Tibial artery (tissue), 4 donors: Measurements from ENCODE around the gene FBN2.

Experiments
- DNase-seq, 2 donors: peaks; one replicate each; pipeline ENCODE4 v3.0.0-alpha.2; 2019
- H3K27ac ChIP-seq, 2 donors: fragments of 200-600 bp; sonication (generic) in 1 of 2; 1 replicate in 1 of 2; 2 replicates in 1 of 2; pipeline ENCODE4 v1.5.1; 2018 to 2019; ENCODE audit warnings: mild to moderate bottlenecking in 1 of 2
- H3K27me3 ChIP-seq, 2 donors: fragments of 200-600 bp; sonication (generic) in 1 of 2; one replicate each; pipeline versions ENCODE4 v1.5.1 to v1.6.0; 2016 to 2019
- H3K36me3 ChIP-seq, 3 donors: fragments of 200-600 bp; sonication (generic) in 2 of 3; one replicate each; pipeline ENCODE4 v1.5.1; 2016 to 2019; ENCODE audit warnings: mild to moderate bottlenecking in 2 of 3
- H3K4me1 ChIP-seq, 4 donors: fragments of 200-600 bp; sonication (generic) in 2 of 4; 1 replicate in 3 of 4; 2 replicates in 1 of 4; pipeline ENCODE4 v1.5.1; 2016 to 2019
- H3K4me3 ChIP-seq, 2 donors: fragments of 200-600 bp; sonication (generic) in 1 of 2; 1 replicate in 1 of 2; 2 replicates in 1 of 2; pipeline ENCODE4 v1.5.1; 2018 to 2019; ENCODE audit warnings: mild to moderate bottlenecking in 2 of 2
- H3K9me3 ChIP-seq, 3 donors: fragments of 200-600 bp; sonication (generic) in 1 of 3; one replicate each; pipeline ENCODE4 v1.5.1; 2016 to 2019
- CTCF ChIP-seq, 2 experiments: fragments of 200-600 bp in 1 of 2; fragments of 450-650 bp in 1 of 2; IDR thresholded peaks; one replicate each; pipeline ENCODE4 v1.5.1; 2017 to 2019; ENCODE audit warnings: antibody characterized with exemption in 2 of 2, mild to moderate bottlenecking in 1 of 2, moderate library complexity in 1 of 2
- intact Hi-C: fragments of 100-400 bp; cut with DNase I; formaldehyde crosslinking; loops from one replicate; pipeline ENCODE4 v1.15.0; 2023; ENCODE audit warnings: low total_unique reads

Gene FBN2

GRCh38 chr5:128228521-128228920, 309.5 kb downstream of the FBN2 start:
- Histone ChIP-seq H3K27me3 (no peaks in the 10 kb centered on the region), H3K27ac (no peak overlapping the region), H3K4me3 (no peak overlapping the region), H3K36me3 (no peaks in the 10 kb centered on the region), H3K4me1 (peaks cover 0 to 5% (median 0%) of the 10 kb centered on the region in 4 donors), H3K9me3 (no peaks in the 10 kb centered on the region)
- no peak for TF ChIP-seq CTCF (IDR thresholded peaks at IDR 0.05)
- intact Hi-C loops: no loop called here
- DNase-seq: no peak

- Histone ChIP-seq H3K4me3 (no peak overlapping the region), H3K27me3 (no peaks in the 10 kb centered on the region), H3K27ac (no peak overlapping the region), H3K36me3 (no peaks in the 10 kb centered on the region), H3K9me3 (no peaks in the 10 kb centered on the region), H3K4me1 (peaks cover 0 to 5% (median 0%) of the 10 kb centered on the region in 4 donors)
- no peak for TF ChIP-seq CTCF (IDR thresholded peaks at IDR 0.05)
- DNase-seq: no peak
- intact Hi-C loops: no loop called here
Observed at GRCh38 chr5:128228008-128228407, 310.0 kb downstream of the FBN2 start.

GRCh38 chr5:128225245-128226030, 312.6 kb downstream of the FBN2 start:
- H3K4me1 ChIP-seq: peaks cover 0 to 5% (median 0%) of the 10 kb centered on the region in 4 donors

DNA sequence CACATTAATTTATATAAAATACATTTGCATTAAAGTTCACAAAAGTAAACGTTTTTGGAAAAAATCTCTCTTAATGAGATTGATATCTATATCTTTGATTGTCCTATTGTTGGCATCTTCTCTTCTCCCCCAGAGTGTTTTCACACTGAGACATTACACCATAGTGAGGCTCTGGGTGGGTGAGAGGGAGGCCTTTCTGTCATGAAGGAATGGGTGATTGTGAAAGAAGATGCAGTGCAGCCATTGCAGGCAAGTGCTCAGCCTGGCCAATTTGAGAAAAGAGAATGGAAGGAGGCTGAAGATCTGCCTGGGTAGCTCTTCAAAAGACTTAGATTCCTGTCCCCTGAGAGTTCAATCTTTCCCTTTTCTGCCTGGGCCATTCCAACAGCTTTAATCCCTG, 313.7 kb downstream of the FBN2 start:
- no peaks in the 10 kb centered on the region for H3K9me3 ChIP-seq
- H3K27ac ChIP-seq: no peak overlapping the region
- no peaks in the 10 kb centered on the region for H3K36me3 ChIP-seq
- intact Hi-C loops: no loop called here
- H3K27me3 ChIP-seq: no peaks in the 10 kb centered on the region
- no peak overlapping the region for H3K4me3 ChIP-seq
- TF ChIP-seq CTCF (IDR thresholded peaks at IDR 0.05): no peak
- DNase-seq: no peak
- H3K4me1 ChIP-seq: peaks cover 0 to 5% (median 0%) of the 10 kb centered on the region in 4 donors

More at GRCh38 chr5:128225245-128226030, 312.6 kb downstream of the FBN2 start:
- Histone ChIP-seq H3K36me3 (no peaks in the 10 kb centered on the region), H3K9me3 (no peaks in the 10 kb centered on the region), H3K27me3 (no peaks in the 10 kb centered on the region), H3K4me3 (no peak overlapping the region), H3K27ac (no peak overlapping the region)
- no peak for TF ChIP-seq CTCF (IDR thresholded peaks at IDR 0.05)
- no peak for DNase-seq
- intact Hi-C loops: no loop called here

DNA sequence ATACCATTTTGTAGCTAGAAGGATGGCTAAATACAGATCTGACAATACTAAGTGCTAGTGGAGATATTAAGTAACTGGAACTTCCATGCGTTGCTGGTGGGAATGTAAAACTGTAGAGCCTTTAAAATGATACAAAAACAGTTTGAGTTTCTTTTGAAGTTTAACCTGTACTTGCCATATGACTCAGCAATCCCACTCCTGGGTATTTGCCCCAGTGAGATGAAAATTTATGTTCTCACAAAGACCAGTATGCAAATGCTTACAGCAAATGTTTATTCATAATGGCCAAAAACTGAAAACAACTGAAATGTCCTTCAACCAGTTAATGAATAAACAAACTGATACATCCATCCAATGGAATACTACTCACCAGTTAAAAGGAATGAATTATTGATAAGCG, 317.2 kb downstream of the FBN2 start:
- TF ChIP-seq CTCF (IDR thresholded peaks at IDR 0.05): no peak
- no peaks in the 10 kb centered on the region for H3K36me3 ChIP-seq
- H3K4me3 ChIP-seq: no peak overlapping the region
- no peak overlapping the region for H3K27ac ChIP-seq
- no peak for DNase-seq
- no peaks in the 10 kb centered on the region for H3K27me3 ChIP-seq
- intact Hi-C loops: no loop called here
- no peaks in the 10 kb centered on the region for H3K9me3 ChIP-seq
- peaks cover 0 to 15% (median 12%) of the 10 kb centered on the region in 4 donors for H3K4me1 ChIP-seq
